SK-N-SH treated with all-trans-retinoic acid at 6 μM for 48 hours (cell line): ENCODE measurements around the gene HHATL.

Source experiments
- ATAC-seq: fragments of 200-7000 bp; cut with Tn5 transposase; 3 replicates; pipeline ENCODE4 v1.9.1; 2020; ENCODE audit warnings: mild to moderate bottlenecking, moderate library complexity
- BACH2 ChIP-seq: fragments of 250-450 bp; sonication (Bioruptor Pico); IDR thresholded peaks from 2 replicates; pipeline ENCODE4 v1.9.0; 2021; ENCODE audit warnings: mild to moderate bottlenecking, borderline replicate concordance
- CREB5 ChIP-seq: fragments of 250-450 bp; sonication (Bioruptor Pico); IDR thresholded peaks from 2 replicates; pipeline ENCODE4 v1.5.1; 2020; ENCODE audit warnings: low read depth, mild to moderate bottlenecking, moderate library complexity
- GLIS3 ChIP-seq: fragments of 250-450 bp; sonication (Bioruptor Pico); IDR thresholded peaks from 2 replicates; pipeline ENCODE4 v1.5.0; 2020; ENCODE audit warnings: mild to moderate bottlenecking, moderate library complexity
- ISL1 ChIP-seq: fragments of 250-450 bp; sonication (Bioruptor Pico); IDR thresholded peaks from 2 replicates; pipeline ENCODE4 v2.1.2; 2022; ENCODE audit warnings: mild to moderate bottlenecking, moderate library complexity
- OSR1 ChIP-seq: fragments of 250-450 bp; sonication (Bioruptor Pico); IDR thresholded peaks from 2 replicates; pipeline ENCODE4 v1.8.0; 2022; ENCODE audit warnings: moderate library complexity, mild to moderate bottlenecking, inconsistent platforms
- PATZ1 ChIP-seq: fragments of 250-450 bp; sonication (Bioruptor Pico); IDR thresholded peaks from 2 replicates; pipeline ENCODE4 v1.8.0; 2020; ENCODE audit warnings: mild to moderate bottlenecking, moderate library complexity, borderline replicate concordance
- POU6F1 ChIP-seq: fragments of 250-450 bp; sonication (Bioruptor Pico); IDR thresholded peaks from 2 replicates; pipeline ENCODE4 v1.8.0; 2021; ENCODE audit warnings: low read depth, mild to moderate bottlenecking, moderate library complexity, borderline replicate concordance
- SNAI2 ChIP-seq: fragments of 250-450 bp; sonication (Bioruptor Pico); IDR thresholded peaks from 2 replicates; pipeline ENCODE4 v1.5.0; 2020; ENCODE audit warnings: mild to moderate bottlenecking, moderate library complexity
- TCF4 ChIP-seq: fragments of 250-450 bp; sonication (Bioruptor Pico); IDR thresholded peaks from 2 replicates; pipeline ENCODE4 v1.8.0; 2021; ENCODE audit warnings: mild to moderate bottlenecking, moderate library complexity, borderline replicate concordance
- TOX ChIP-seq: fragments of 250-450 bp; sonication (Bioruptor Pico); IDR thresholded peaks from 2 replicates; pipeline ENCODE4 v1.8.0; 2021; ENCODE audit warnings: mild to moderate bottlenecking, moderate library complexity, borderline replicate concordance
- TSHZ2 ChIP-seq: fragments of 250-450 bp; sonication (Bioruptor Pico); IDR thresholded peaks from 2 replicates; pipeline ENCODE4 v1.5.0; 2020; ENCODE audit warnings: mild to moderate bottlenecking, moderate library complexity
- ZC3H10 ChIP-seq: fragments of 250-450 bp; sonication (Bioruptor Pico); IDR thresholded peaks from 2 replicates; pipeline ENCODE4 v1.5.1; 2021; ENCODE audit warnings: mild to moderate bottlenecking, moderate library complexity
- ZFP3 ChIP-seq: fragments of 250-450 bp; sonication (Bioruptor Pico); IDR thresholded peaks from 2 replicates; pipeline ENCODE4 v1.5.0; 2020; ENCODE audit warnings: mild to moderate bottlenecking, moderate library complexity
- ZNF565 ChIP-seq: fragments of 450-650 bp; formaldehyde crosslinking; conservative IDR thresholded peaks from 2 replicates; pipeline ENCODE4 v1.5.0; 2020; ENCODE audit warnings: low read depth, mild to moderate bottlenecking, moderate library complexity
- ZNF70 ChIP-seq: fragments of 450-650 bp; formaldehyde crosslinking; IDR thresholded peaks from 2 replicates; pipeline ENCODE4 v1.5.0; 2020; ENCODE audit warnings: mild to moderate bottlenecking, moderate library complexity
- ZNF8 ChIP-seq: fragments of 450-650 bp; formaldehyde crosslinking; IDR thresholded peaks from 2 replicates; pipeline ENCODE4 v1.5.0; 2020; ENCODE audit warnings: mild to moderate bottlenecking, moderate library complexity
- TF ChIP-seq, protein P1 (sequence below): fragments of 250-450 bp; sonication (Bioruptor Pico); IDR thresholded peaks from 2 replicates; pipeline ENCODE4 v1.5.1; 2021; ENCODE audit warnings: mild to moderate bottlenecking, moderate library complexity

The HHATL gene

DNA sequence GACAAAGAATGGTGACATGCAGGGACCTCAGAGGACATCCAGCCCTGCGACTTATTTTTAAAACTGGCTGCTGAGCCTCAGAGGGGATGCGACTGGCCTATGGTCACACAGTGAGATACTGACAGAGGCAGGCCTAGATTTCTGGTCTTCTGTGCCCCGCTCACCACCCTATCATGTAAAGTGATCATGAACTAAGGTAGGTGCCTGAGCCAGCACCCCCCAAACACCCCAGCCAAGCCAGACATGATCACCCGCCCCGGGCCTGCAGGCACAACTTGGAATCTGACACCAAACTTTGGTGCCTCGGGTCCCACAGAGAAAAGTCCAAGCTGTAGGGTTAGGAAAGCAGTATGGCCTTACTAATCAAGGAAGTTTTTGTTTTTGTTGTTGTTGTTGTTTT lies 33.9 kb upstream of the HHATL start:
- TF ChIP-seq ZC3H10 (no peak), TOX (CRISPR knock-in tag) (no peak), TCF4 (CRISPR knock-in tag) (no peak), PATZ1 (CRISPR knock-in tag) (no peak), ZNF565 (CRISPR knock-in tag) (no peak), OSR1 (no peak)
- ATAC-seq = no peak

DNA sequence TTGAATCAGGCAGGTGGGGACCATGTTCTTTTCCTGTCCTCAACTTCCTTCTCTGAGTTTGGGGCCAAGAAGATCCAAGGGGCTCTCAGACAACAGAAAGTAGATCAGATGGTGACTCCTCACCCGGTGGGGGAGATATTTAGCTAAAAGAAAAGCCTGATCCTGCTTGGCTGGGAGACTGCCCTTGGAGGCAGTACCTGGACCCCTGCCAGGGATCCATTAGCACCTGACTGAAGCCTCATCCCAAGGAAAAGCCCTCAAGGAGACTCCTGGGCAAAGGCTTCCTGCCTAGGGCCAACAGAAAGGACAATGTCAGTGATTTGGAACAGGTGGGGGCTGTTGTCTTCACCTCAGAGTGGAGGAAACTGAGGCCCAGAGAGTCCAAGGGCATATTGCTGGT lies 33.5 kb upstream of the HHATL start:
- TF ChIP-seq TSHZ2 (CRISPR knock-in tag) = no peak
- TF ChIP-seq ZFP3 (CRISPR knock-in tag) = no peak
- TF ChIP-seq, protein P1, sequence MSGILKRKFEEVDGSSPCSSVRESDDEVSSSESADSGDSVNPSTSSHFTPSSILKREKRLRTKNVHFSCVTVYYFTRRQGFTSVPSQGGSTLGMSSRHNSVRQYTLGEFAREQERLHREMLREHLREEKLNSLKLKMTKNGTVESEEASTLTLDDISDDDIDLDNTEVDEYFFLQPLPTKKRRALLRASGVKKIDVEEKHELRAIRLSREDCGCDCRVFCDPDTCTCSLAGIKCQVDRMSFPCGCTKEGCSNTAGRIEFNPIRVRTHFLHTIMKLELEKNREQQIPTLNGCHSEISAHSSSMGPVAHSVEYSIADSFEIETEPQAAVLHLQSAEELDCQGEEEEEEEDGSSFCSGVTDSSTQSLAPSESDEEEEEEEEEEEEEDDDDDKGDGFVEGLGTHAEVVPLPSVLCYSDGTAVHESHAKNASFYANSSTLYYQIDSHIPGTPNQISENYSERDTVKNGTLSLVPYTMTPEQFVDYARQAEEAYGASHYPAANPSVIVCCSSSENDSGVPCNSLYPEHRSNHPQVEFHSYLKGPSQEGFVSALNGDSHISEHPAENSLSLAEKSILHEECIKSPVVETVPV = no peak
- TF ChIP-seq, all 23 proteins: peak for 0
- no peak for ATAC-seq

DNA sequence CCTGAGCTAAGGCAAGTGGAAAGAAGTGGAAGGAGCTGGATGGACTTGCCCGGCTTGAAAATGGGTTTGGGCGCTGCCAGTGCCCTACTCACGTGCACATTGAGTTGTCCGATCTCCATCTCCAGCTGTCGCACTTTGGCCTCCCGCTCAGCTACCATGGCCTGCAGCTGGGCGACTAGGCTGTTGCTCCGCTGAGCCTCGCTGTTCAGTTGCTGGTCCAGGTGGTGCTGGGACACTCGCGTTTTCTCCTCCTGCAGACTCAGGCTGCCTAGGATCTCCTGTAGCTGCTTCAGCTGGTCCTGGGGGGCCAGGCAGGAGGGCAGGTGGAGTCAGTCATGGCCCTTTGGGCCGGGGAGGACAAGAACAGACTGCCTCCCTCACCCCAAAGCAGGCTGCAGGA lies 33.0 kb upstream of the HHATL start:
- ATAC-seq = no peak

More for the DNA sequence above, 33.0 kb upstream of the HHATL start:
- TF ChIP-seq BACH2 (CRISPR knock-in tag) (no peak), TSHZ2 (CRISPR knock-in tag) (no peak), SNAI2 (CRISPR knock-in tag) (no peak), ZC3H10 (no peak), ZNF565 (CRISPR knock-in tag) (no peak), POU6F1 (CRISPR knock-in tag) (no peak), GLIS3 (no peak), ISL1 (CRISPR knock-in tag) (no peak), ZNF70 (CRISPR knock-in tag) (no peak), ZFP3 (CRISPR knock-in tag) (no peak), CREB5 (no peak), ZNF8 (CRISPR knock-in tag) (no peak), PATZ1 (CRISPR knock-in tag) (no peak), OSR1 (no peak)
- TF ChIP-seq, protein P1 = no peak
- TF ChIP-seq, all 23 proteins: peak for 0
